Thoracic aorta (tissue), 2 donors: Measurements from ENCODE around the gene EIF5A2. TPM values are rescaled to one million over a fixed set of nuclear protein-coding genes. Genes with fewer than 3 reads are reported as not detected.
"Not testable (repeated sequence)": the region's sequence is repeated elsewhere in the genome, so short reads cannot be mapped to it uniquely, and the experiment has no call there.

ENCODE experiments used
- ATAC-seq: fragments of 150-250 bp; one replicate; pipeline ENCODE4 v1.8.0; 2017; ENCODE audit warnings: low read depth; ENCODE audit not compliant: insufficient number of reproducible peaks, low FRiP score
- DNase-seq: peaks from one replicate; pipeline ENCODE4 v3.0.0-alpha.2; 2020; ENCODE audit warnings: low spot score
- H3K27ac ChIP-seq, 2 donors: fragments of 200-600 bp; sonication (generic); 1 replicate in 1 of 2; 2 replicates in 1 of 2; pipeline ENCODE4 v1.5.1; 2016; ENCODE audit warnings: mild to moderate bottlenecking in 2 of 2, moderate library complexity in 2 of 2
- H3K27me3 ChIP-seq: fragments of 200-600 bp; sonication (generic); replicated peaks from 2 replicates; pipeline ENCODE4 v1.6.0; 2016; ENCODE audit warnings: mild to moderate bottlenecking; ENCODE audit not compliant: insufficient read depth
- H3K36me3 ChIP-seq: fragments of 200-600 bp; sonication (generic); one replicate; pipeline ENCODE4 v1.5.1; 2016
- H3K4me1 ChIP-seq, 2 donors: fragments of 200-600 bp; sonication (generic); 1 replicate in 1 of 2; 2 replicates in 1 of 2; pipeline versions ENCODE4 v1.5.1 to v1.6.0; 2016; ENCODE audit warnings: low read depth in 2 of 2, mild to moderate bottlenecking in 1 of 2; ENCODE audit not compliant: control insufficient read depth in 1 of 2
- H3K4me3 ChIP-seq: fragments of 200-600 bp; sonication (generic); 2 replicates; pipeline ENCODE4 v1.5.1; 2016; ENCODE audit warnings: mild to moderate bottlenecking
- H3K9me3 ChIP-seq: fragments of 200-600 bp; sonication (generic); 2 replicates; pipeline ENCODE4 v1.5.1; 2016
- total RNA-seq, 2 donors: library from RNA; depleted of rRNA; stranded (reverse); fragments of >200 nt; gene quantifications; one replicate each; pipeline versions ENCODE4 v1.1.0 to v1.2.3, GENCODE V29; 2016
- TF ChIP-seq, protein P1 (sequence below): fragments of 200-600 bp; sonication (generic); IDR thresholded peaks from one replicate; pipeline ENCODE4 v1.5.1; 2019; ENCODE audit warnings: antibody characterized with exemption

The EIF5A2 gene
- total RNA-seq, 2 donors from 2014 or later = 7.4 to 12.2 TPM

DNA sequence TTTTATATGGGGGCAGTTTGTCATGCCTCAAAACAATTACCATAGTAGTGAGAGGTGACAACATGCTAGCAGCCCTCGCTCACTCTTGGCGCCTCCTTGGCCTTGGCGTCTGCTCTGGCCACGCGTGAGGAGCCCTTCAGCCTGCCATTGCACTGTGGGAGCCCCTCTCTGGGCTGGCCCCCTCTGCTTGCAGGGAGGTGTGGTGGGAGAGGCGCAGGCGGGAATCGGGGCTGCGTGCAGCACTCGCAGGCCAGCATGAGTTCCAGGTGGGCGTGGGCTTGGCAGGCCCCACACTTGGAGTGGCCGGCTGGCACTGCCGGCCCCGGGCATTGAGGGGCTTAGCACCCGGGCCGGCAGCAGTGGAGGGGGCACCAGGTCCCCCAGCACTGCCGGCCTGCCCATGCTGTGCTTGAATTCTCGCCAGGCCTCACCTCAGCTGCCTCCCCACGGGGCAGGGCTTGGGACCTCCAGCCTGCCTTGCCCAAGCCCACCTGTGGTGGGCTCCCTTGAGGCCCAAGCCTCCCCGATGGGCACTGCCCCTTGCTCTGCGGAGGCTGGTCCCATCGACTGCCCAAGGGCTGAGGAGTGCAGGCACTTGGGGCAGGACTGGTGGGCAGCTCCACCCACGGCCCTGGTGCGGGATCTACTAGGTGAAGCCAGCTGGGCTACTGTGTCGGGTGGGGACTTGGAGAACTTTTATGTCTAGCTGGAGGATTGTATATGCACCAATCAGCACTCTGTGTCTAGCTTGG lies 38.8 kb upstream of the EIF5A2 start:
- DNase-seq = no peak
- TF ChIP-seq, protein P1, sequence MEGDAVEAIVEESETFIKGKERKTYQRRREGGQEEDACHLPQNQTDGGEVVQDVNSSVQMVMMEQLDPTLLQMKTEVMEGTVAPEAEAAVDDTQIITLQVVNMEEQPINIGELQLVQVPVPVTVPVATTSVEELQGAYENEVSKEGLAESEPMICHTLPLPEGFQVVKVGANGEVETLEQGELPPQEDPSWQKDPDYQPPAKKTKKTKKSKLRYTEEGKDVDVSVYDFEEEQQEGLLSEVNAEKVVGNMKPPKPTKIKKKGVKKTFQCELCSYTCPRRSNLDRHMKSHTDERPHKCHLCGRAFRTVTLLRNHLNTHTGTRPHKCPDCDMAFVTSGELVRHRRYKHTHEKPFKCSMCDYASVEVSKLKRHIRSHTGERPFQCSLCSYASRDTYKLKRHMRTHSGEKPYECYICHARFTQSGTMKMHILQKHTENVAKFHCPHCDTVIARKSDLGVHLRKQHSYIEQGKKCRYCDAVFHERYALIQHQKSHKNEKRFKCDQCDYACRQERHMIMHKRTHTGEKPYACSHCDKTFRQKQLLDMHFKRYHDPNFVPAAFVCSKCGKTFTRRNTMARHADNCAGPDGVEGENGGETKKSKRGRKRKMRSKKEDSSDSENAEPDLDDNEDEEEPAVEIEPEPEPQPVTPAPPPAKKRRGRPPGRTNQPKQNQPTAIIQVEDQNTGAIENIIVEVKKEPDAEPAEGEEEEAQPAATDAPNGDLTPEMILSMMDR = no peak
- no peaks in the 10 kb centered on the region for H3K4me1 ChIP-seq
- H3K36me3 ChIP-seq = no peaks in the 10 kb centered on the region
- H3K27ac ChIP-seq = no peak overlapping the region
- no peak overlapping the region for H3K4me3 ChIP-seq
- H3K27me3 ChIP-seq = no peaks in the 10 kb centered on the region
- H3K9me3 ChIP-seq = no peaks in the 10 kb centered on the region
- no peak for ATAC-seq

DNA sequence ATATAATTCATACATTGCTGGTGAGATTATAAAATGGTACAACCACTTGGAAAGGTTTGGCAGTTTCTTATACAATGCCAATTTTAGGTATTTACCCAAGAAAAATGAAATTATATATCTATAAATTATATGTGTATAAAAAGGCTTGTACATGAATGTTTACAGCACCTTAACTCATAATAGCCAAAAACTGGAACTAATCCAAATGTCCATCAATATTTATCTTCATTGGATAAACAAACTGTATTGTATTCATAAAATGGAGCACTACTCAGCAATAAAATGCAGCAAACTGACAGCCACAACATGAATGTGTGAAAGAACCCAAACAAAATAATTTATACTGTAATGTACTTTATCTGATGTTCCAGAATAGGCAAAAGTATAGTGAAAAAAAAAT lies 33.6 kb upstream of the EIF5A2 start:
- H3K4me3 ChIP-seq = no peak overlapping the region
- no peak overlapping the region for H3K27ac ChIP-seq
- peaks cover 9% of the 10 kb centered on the region for H3K9me3 ChIP-seq
- no peaks in the 10 kb centered on the region for H3K36me3 ChIP-seq
- no peaks in the 10 kb centered on the region for H3K27me3 ChIP-seq
- DNase-seq = no peak
- H3K4me1 ChIP-seq = no peaks in the 10 kb centered on the region
- TF ChIP-seq, protein P1 = no peak
- ATAC-seq = no peak

DNA sequence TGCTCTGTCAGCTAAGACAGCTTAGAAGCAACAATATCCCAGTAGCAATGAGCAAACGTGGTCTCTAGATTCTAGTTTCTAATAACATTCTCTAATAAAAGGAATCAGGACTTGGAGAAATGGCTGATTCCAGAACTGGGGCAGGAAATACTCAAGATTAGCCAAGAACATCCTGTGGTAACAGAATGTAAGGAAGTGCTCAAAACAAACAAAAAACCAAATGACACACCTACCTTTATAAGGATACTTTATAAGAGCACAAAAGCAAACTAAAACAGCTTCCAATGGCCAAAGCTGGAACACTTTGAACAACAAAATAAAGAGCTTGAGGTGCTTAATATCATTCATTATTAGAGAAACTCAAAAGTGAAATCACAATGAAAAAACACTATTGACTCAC lies 33.1 kb upstream of the EIF5A2 start:
- TF ChIP-seq, protein P1 = no peak
- Histone ChIP-seq H3K27ac (no peak overlapping the region), H3K36me3 (no peaks in the 10 kb centered on the region), H3K9me3 (peaks cover 9% of the 10 kb centered on the region), H3K4me3 (no peak overlapping the region), H3K4me1 (no peaks in the 10 kb centered on the region), H3K27me3 (no peaks in the 10 kb centered on the region)
- DNase-seq = no peak
- ATAC-seq = no peak

DNA sequence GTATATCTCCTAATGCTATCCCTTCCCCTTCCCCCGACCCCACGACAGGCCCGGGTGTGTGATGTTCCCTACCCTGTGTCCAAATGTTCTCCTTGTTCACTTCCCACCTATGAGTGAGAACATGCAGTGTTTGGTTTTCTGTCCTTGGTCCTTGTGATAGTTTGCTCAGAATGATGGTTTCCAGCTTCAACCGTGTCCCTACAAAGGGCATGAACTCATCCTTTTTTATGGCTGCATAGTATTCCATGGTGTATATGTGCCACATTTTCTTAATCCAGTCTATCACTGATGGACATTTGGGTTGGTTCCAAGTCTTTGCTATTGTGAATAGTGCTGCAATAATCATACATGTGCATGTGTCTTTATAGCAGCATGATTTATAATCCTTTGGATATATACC lies 24.6 kb upstream of the EIF5A2 start:
- ATAC-seq, H3K9me3 ChIP-seq, H3K36me3 ChIP-seq, H3K4me1 ChIP-seq, H3K27me3 ChIP-seq, H3K27ac ChIP-seq, DNase-seq, H3K4me3 ChIP-seq: not testable (repeated sequence)

DNA sequence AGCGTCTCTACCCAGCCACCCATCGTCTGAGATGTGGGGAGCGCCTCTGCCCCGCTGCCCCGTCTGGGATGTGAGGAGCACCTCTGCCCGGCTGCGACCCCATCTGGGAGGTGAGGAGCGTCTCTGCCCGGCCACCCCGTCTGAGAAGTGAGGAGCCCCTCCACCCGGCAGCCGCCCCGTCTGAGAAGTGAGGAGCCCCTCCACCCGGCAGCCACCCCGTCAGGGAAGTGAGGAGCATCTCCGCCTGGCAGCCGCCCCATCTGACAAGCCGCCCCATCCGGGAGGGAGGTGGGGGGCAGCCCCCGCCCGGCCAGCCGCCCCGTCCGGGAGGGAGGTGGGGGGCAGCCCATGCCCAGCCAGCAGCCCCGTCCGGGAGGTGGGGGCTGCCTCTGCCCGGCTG lies 15.1 kb upstream of the EIF5A2 start:
- H3K4me1 ChIP-seq, DNase-seq, H3K27ac ChIP-seq, H3K36me3 ChIP-seq, ATAC-seq, H3K27me3 ChIP-seq, H3K9me3 ChIP-seq, H3K4me3 ChIP-seq: not testable (repeated sequence)

DNA sequence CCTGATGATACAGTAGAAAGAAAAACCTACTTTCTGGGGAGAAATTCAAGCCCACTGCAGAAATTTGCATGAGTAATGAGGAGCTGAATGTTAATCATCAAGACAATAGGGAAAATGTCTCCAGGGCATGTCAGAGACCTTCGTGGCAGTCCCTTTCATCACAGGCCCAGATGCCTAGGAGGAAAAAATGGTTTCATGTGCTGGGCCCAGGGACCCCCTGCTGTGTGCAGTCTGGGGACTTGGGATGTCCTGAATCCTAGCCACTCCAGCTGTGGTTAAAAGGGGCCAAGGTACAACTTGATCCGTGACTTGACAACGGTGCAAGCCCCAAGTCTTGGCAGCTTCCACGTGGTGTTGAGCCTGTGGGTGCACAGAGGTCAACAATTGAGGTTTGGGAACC lies 10.3 kb upstream of the EIF5A2 start:
- no peaks in the 10 kb centered on the region for H3K4me1 ChIP-seq
- TF ChIP-seq, protein P1 = no peak

More for the DNA sequence above, 10.3 kb upstream of the EIF5A2 start:
- peaks cover 7% of the 10 kb centered on the region for H3K9me3 ChIP-seq
- no peak overlapping the region for H3K27ac ChIP-seq
- no peaks in the 10 kb centered on the region for H3K36me3 ChIP-seq
- ATAC-seq (no peak), DNase-seq (no peak)
- no peaks in the 10 kb centered on the region for H3K27me3 ChIP-seq
- H3K4me3 ChIP-seq = no peak overlapping the region
